ENCODE data around the gene PPWD1.
A peak's percentile ranks its signal among the peaks of the same experiment; 100 is the strongest.

PPWD1 gene

DNA sequence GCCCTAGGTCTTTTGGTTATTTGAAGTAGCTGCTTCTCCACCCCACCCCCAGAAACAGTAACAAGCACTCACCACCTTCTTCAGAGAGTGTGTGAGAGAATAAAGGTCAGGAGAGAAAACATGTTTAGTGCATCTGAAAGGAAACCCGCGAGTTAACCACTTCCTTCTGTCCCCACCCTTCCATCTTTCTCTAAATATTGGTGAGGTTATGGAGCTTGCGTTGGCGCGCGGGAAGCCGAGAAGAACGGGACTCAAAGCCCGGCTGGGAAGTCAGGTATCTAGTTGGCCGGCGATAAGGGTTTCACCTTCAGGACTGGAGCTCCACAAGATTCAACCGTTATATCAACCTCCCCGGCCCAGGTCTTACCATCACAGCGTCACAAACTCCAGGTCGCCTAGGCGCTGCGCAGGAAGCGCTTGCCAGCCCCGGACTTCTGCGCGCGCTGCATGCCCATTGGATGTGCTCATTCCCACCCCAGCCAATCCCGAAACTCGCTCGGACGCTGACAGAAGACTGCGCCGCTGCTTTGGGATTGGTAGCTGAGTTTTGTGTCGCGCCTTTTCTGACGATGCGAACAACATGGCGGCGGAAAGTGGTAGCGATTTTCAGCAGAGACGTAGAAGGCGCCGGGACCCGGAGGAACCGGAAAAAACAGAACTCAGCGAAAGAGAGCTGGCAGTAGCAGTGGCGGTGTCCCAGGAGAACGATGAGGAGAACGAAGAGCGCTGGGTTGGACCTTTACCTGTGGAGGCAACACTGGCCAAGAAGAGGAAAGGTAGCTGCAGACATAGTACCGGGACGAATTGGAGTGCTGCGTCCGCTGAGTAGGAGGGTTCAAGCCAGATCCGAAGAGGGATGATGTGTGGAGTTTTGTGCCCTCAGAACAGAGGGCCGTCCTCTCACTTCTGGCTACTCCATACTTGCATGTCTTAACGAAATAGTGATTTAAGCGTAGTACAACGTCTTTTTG, at the start of gene PPWD1, which contains the start of gene CENPK:
Gene PPWD1, plus strand, starts transcription at position 566 of the 971 bp plus-strand sequence. Its CDS starts 15 bp downstream, at position 581.
Gene CENPK, minus strand, starts transcription at position 438 of the 971 bp plus-strand sequence. CDS start 8,261 bp downstream, outside the sequence.
- H3K4me3 ChIP-seq (ENCODE audit: low read depth, low read length), result peak within 1 kb of the TSS; percentile 73
- TF ChIP-seq, protein P1, sequence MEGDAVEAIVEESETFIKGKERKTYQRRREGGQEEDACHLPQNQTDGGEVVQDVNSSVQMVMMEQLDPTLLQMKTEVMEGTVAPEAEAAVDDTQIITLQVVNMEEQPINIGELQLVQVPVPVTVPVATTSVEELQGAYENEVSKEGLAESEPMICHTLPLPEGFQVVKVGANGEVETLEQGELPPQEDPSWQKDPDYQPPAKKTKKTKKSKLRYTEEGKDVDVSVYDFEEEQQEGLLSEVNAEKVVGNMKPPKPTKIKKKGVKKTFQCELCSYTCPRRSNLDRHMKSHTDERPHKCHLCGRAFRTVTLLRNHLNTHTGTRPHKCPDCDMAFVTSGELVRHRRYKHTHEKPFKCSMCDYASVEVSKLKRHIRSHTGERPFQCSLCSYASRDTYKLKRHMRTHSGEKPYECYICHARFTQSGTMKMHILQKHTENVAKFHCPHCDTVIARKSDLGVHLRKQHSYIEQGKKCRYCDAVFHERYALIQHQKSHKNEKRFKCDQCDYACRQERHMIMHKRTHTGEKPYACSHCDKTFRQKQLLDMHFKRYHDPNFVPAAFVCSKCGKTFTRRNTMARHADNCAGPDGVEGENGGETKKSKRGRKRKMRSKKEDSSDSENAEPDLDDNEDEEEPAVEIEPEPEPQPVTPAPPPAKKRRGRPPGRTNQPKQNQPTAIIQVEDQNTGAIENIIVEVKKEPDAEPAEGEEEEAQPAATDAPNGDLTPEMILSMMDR (IDR thresholded peaks at IDR 0.05; ENCODE audit: borderline replicate concordance, insufficient read depth, low read depth, low read length), result no peak

DNA sequence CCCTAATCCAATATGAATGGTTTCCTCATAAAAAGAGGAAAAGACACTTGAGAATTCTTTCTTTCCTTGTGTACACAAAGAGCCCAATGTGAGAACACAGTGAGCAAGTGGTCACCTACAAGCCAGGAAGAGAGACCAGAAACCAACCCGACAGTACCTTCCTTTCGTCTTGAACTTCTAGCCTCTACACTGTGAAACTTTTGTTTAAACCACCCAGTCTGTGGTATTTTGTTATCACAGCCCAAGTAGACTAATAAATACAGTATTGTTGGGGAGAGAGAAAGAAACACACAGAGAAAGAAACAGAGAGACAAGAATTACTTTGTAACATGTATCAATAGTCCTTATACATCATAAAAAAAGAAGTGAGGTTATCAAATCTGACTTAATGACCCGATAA, 37.4 kb upstream of the PPWD1 start:
- TF ChIP-seq, protein P1 (IDR thresholded peaks at IDR 0.05; ENCODE audit: borderline replicate concordance, insufficient read depth, low read depth, low read length), result no peak
- no peak overlapping the region for H3K4me3 ChIP-seq (ENCODE audit: low read depth, low read length)

DNA sequence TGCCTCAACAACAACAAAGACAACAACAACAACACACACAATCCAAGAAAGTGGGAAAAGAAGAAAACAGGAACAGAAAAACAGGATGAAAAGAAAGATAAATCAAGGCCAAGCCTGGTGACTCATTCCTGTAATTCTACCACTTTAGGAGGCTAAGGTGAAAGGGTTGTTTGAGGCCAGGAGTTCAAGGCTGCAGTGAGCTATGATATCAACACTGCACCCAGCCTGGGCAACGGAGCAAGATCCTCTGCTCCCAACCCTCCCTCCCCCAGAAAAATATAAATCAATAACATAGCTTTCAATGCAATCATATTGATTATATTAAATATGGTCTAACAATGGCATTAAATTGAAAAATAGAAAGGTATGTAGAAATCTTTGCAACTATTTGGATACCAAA, 32.2 kb upstream of the PPWD1 start:
- TF ChIP-seq, protein P1 (IDR thresholded peaks at IDR 0.05; ENCODE audit: borderline replicate concordance, insufficient read depth, low read depth, low read length), result no peak
- H3K4me3 ChIP-seq (ENCODE audit: low read depth, low read length), result no peak overlapping the region

DNA sequence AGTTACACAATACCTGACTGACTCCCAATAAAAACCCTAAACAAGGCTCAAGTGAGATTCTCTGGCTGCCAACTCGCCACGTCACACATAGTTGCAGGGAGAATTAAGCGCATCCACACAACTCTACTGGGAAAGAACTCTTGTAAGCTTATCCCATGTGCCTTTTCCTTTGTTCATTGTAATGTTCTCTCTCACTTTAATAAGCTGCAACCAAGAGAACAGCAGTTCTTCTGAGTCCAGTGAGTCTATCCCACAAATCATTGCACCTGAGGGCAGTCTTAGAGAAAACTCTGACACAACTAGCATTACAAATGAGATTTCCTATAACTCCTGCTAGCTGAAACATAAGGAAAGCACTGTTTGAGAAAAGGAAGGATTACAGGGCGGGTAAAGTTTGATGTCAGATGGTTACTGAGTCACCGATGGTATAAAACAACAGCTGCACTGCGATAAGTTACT, 27.5 kb upstream of the PPWD1 start:
- H3K4me3 ChIP-seq (ENCODE audit: low read depth, low read length), result no peak overlapping the region
- TF ChIP-seq, protein P1 (IDR thresholded peaks at IDR 0.05; ENCODE audit: borderline replicate concordance, insufficient read depth, low read depth, low read length), result no peak

DNA sequence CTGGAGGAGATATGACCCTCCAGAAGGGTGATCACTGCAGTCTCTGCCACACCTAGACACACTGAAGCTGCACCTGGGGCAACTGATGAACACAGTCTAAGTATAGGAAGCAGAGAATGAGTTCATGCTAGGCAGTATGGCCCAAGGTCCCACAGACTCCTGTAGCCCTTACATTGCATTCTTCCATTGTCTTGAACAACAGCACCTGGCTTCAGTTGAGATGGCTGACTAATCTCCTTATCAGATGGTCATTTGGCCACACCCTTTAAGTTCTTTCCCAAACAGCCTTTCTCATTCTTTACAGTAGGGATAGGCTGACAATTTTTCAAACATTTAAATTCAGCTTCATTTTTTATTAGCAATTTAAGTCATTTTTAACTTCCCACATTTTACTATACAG, 23.3 kb upstream of the PPWD1 start:
- TF ChIP-seq, protein P1 (IDR thresholded peaks at IDR 0.05; ENCODE audit: borderline replicate concordance, insufficient read depth, low read depth, low read length), result no peak

DNA sequence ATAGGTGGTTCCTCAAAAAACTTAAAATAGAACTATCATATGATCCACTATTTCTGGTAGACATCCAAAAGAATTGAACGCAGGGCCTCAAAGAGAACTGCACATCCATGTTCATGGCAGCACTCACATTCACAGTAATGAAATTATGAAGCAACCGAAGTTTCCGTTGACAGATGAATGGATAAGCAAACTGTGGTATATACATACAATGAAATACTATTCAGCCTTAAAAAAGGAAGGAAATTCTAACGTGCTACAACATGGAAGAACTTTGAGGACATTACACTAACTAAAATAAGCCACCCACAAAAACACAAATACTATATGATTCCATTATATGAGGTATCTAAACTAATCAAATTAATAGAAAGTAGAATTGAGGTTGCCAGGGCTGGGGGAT, 18.6 kb upstream of the PPWD1 start:
- H3K4me3 ChIP-seq (ENCODE audit: low read depth, low read length), result no peak overlapping the region
- TF ChIP-seq, protein P1 (IDR thresholded peaks at IDR 0.05; ENCODE audit: borderline replicate concordance, insufficient read depth, low read depth, low read length), result no peak

More for the DNA sequence above, 23.3 kb upstream of the PPWD1 start:
- no peak overlapping the region for H3K4me3 ChIP-seq (ENCODE audit: low read depth, low read length)

Measured in GM12875 (cell line).